CD14-positive monocyte (primary cell): ENCODE measurements around the gene RAB6B. TPM values are rescaled to one million over a fixed set of nuclear protein-coding genes. Genes with fewer than 3 reads are reported as not detected.

Source experiments
- DNase-seq, 3 donors: peaks; one replicate each; pipeline ENCODE4 v3.0.0-alpha.2; 2011 to 2022
- H2AFZ ChIP-seq: 2 replicates; pipeline ENCODE4 v1.6.0; 2012; ENCODE audit warnings: mild to moderate bottlenecking, low read depth, low read length, inconsistent platforms; ENCODE audit not compliant: insufficient read depth, poor library complexity, severe bottlenecking
- H3K27ac ChIP-seq, 2 donors: 1 replicate in 1 of 2; 2 replicates in 1 of 2; pipeline ENCODE4 v1.5.1; 2012 to 2013; ENCODE audit warnings: low read length in 2 of 2, control low read depth in 1 of 2, inconsistent platforms in 1 of 2, low read depth in 1 of 2, mild to moderate bottlenecking in 1 of 2
- H3K27me3 ChIP-seq, 2 donors: one replicate each; pipeline versions ENCODE4 v1.6.0 to v1.6.1; 2011 to 2013; ENCODE audit warnings: low read length in 2 of 2; ENCODE audit not compliant: control insufficient read depth in 2 of 2, insufficient read depth in 2 of 2
- H3K36me3 ChIP-seq, 2 donors: replicated peaks in 1 of 2; 1 replicate in 1 of 2; 2 replicates in 1 of 2; pipeline versions ENCODE4 v1.5.1 to v1.6.1; 2012 to 2013; ENCODE audit warnings: low read length in 2 of 2, control low read depth in 1 of 2, inconsistent platforms in 1 of 2, mild to moderate bottlenecking in 1 of 2; ENCODE audit not compliant: insufficient read depth in 2 of 2, control insufficient read depth in 1 of 2
- H3K4me1 ChIP-seq, 2 donors: 1 replicate in 1 of 2; 2 replicates in 1 of 2; pipeline versions ENCODE4 v1.5.1 to v1.6.1; 2012 to 2013; ENCODE audit warnings: low read length in 2 of 2, control low read depth in 1 of 2, inconsistent platforms in 1 of 2, mild to moderate bottlenecking in 1 of 2, moderate library complexity in 1 of 2; ENCODE audit not compliant: insufficient read depth in 2 of 2, control insufficient read depth in 1 of 2
- H3K4me2 ChIP-seq: replicated peaks from 2 replicates; pipeline ENCODE3; 2012; ENCODE audit warnings: low read length, moderate library complexity, mild to moderate bottlenecking; ENCODE audit not compliant: poor library complexity, severe bottlenecking; ENCODE audit errors: extremely low read depth
- H3K4me3 ChIP-seq, 3 experiments: fragments of 200-600 bp in 1 of 3; sonication (generic) in 1 of 3; replicated peaks in 1 of 3; 1 replicate in 2 of 3; 2 replicates in 1 of 3; pipeline ENCODE4 v1.5.1; 2011 to 2013; ENCODE audit warnings: low read length in 3 of 3, mild to moderate bottlenecking in 3 of 3, control low read depth in 2 of 3, low read depth in 2 of 3, inconsistent platforms in 1 of 3, moderate library complexity in 1 of 3
- H3K79me2 ChIP-seq: 2 replicates; pipeline ENCODE4 v1.6.0; 2012; ENCODE audit warnings: mild to moderate bottlenecking, control low read depth, inconsistent platforms, low read length, moderate library complexity; ENCODE audit not compliant: insufficient read depth
- H3K9ac ChIP-seq: 2 replicates; pipeline ENCODE4 v1.6.0; 2017; ENCODE audit warnings: low read length, mild to moderate bottlenecking; ENCODE audit not compliant: insufficient read depth, poor library complexity, severe bottlenecking
- H3K9me3 ChIP-seq, 2 donors: replicated peaks in 1 of 2; 1 replicate in 1 of 2; 2 replicates in 1 of 2; pipeline versions ENCODE4 v1.5.1 to v1.6.1; 2012 to 2013; ENCODE audit warnings: low read length in 2 of 2, control low read depth in 1 of 2; ENCODE audit not compliant: control insufficient read depth in 1 of 2, insufficient read depth in 1 of 2
- H4K20me1 ChIP-seq: 2 replicates; pipeline ENCODE4 v1.6.0; 2012; ENCODE audit warnings: mild to moderate bottlenecking, low read length, control low read depth, moderate library complexity; ENCODE audit not compliant: insufficient read depth
- H3K27ac Mint-ChIP-seq, 7 donors: one replicate each; pipeline ENCODE4 v1.8.0; 2020; ENCODE audit warnings: mild to moderate bottlenecking in 7 of 7, mixed read lengths in 7 of 7, moderate library complexity in 6 of 7, inconsistent platforms in 2 of 7
- H3K27me3 Mint-ChIP-seq, 3 donors: one replicate each; pipeline ENCODE4 v1.8.0; 2021 to 2022; ENCODE audit warnings: low read depth in 3 of 3, mild to moderate bottlenecking in 3 of 3, mixed read lengths in 3 of 3, moderate library complexity in 3 of 3, inconsistent platforms in 1 of 3
- H3K36me3 Mint-ChIP-seq, 2 donors: one replicate each; pipeline ENCODE4 v1.8.0; 2020; ENCODE audit warnings: mixed read lengths in 2 of 2, inconsistent platforms in 1 of 2, mild to moderate bottlenecking in 1 of 2
- H3K4me1 Mint-ChIP-seq: one replicate; pipeline ENCODE4 v1.8.0; 2020; ENCODE audit warnings: mild to moderate bottlenecking, mixed read lengths
- H3K4me3 Mint-ChIP-seq, 2 donors: one replicate each; pipeline ENCODE4 v1.8.0; 2020; ENCODE audit warnings: mild to moderate bottlenecking in 2 of 2, mixed read lengths in 2 of 2, moderate library complexity in 1 of 2
- H3K9me3 Mint-ChIP-seq, 7 donors: one replicate each; pipeline ENCODE4 v1.8.0; 2020 to 2022; ENCODE audit warnings: mixed read lengths in 7 of 7, mild to moderate bottlenecking in 6 of 7, moderate library complexity in 6 of 7, inconsistent platforms in 2 of 7
- WGBS: methylation state at CpG from one replicate; pipeline ENCODE4 v1.1.5; 2013; ENCODE audit warnings: missing lambda C conversion rate; ENCODE audit not compliant: insufficient coverage; 5-methylcytosine and 5-hydroxymethylcytosine counted together
- intact Hi-C, 2 donors: fragments of 100-400 bp; cut with micrococcal nuclease; formaldehyde crosslinking; loops; one replicate each; pipeline versions ENCODE4 v1.15.0 to v1.15.1; 2023
- polyA plus RNA-seq, 3 donors: library from polyadenylated mRNA; depleted of rRNA in 1 of 3; unstranded in 2 of 3; stranded (reverse) in 1 of 3; fragments of 300-500 nt in 2 of 3; fragments of >200 nt in 1 of 3; fragmentation: Illumina TruSeq in 2 of 3; gene quantifications; 1 replicate in 2 of 3; 2 replicates in 1 of 3; pipeline ENCODE4 v1.2.3, GENCODE V29; 2012 to 2021
- TF ChIP-seq, protein P1 (sequence below): fragments of 200-600 bp; IDR thresholded peaks from one replicate; pipeline ENCODE4 v1.8.0; 2022; ENCODE audit warnings: antibody characterized with exemption, mild to moderate bottlenecking

The RAB6B gene
- polyA plus RNA-seq, 3 donors = 0.46 TPM; not detected in 2

GRCh38 chr3:133886031-133886722, 9.5 kb downstream of the RAB6B start:
- Mint-ChIP-seq H3K4me3 (no peak overlapping the region), H3K27ac (no peak overlapping the region)
- intact Hi-C loops = no loop called here

GRCh38 chr3:133884887-133885711, 10.6 kb downstream of the RAB6B start:
- Mint-ChIP-seq H3K36me3 (no peaks in the 10 kb centered on the region), H3K9me3 (peaks cover 2 to 8% (median 5%) of the 10 kb centered on the region in 7 donors), H3K4me3 (no peak overlapping the region), H3K4me1 (no peaks in the 10 kb centered on the region), H3K27ac (no peak overlapping the region), H3K27me3 (peaks cover 1 to 6% (median 3%) of the 10 kb centered on the region in 3 donors)
- H3K4me2 ChIP-seq = no peak overlapping the region
- 86% methylated on average over 5 of the region's 11 CpGs for WGBS
- no peaks in the 10 kb centered on the region for H3K9me3 ChIP-seq
- H3K4me1 ChIP-seq = no peaks in the 10 kb centered on the region
- DNase-seq = no peak
- intact Hi-C loops = no loop called here
- H3K9ac ChIP-seq = no peak overlapping the region
- H3K27me3 ChIP-seq = no peaks in the 10 kb centered on the region
- H3K27ac ChIP-seq = no peak overlapping the region
- H3K4me3 ChIP-seq = no peak overlapping the region
- no peaks in the 10 kb centered on the region for H3K36me3 ChIP-seq
- TF ChIP-seq, protein P1, sequence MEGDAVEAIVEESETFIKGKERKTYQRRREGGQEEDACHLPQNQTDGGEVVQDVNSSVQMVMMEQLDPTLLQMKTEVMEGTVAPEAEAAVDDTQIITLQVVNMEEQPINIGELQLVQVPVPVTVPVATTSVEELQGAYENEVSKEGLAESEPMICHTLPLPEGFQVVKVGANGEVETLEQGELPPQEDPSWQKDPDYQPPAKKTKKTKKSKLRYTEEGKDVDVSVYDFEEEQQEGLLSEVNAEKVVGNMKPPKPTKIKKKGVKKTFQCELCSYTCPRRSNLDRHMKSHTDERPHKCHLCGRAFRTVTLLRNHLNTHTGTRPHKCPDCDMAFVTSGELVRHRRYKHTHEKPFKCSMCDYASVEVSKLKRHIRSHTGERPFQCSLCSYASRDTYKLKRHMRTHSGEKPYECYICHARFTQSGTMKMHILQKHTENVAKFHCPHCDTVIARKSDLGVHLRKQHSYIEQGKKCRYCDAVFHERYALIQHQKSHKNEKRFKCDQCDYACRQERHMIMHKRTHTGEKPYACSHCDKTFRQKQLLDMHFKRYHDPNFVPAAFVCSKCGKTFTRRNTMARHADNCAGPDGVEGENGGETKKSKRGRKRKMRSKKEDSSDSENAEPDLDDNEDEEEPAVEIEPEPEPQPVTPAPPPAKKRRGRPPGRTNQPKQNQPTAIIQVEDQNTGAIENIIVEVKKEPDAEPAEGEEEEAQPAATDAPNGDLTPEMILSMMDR = no peak
- no peaks in the 10 kb centered on the region for H4K20me1 ChIP-seq
- H3K79me2 ChIP-seq = no peaks in the 10 kb centered on the region
- no peak overlapping the region for H2AFZ ChIP-seq

More at GRCh38 chr3:133886031-133886722, 9.5 kb downstream of the RAB6B start:
- Mint-ChIP-seq H3K36me3 (no peaks in the 10 kb centered on the region), H3K4me1 (no peaks in the 10 kb centered on the region), H3K27me3 (peaks cover 1 to 6% (median 3%) of the 10 kb centered on the region in 3 donors), H3K9me3 (peaks cover 0 to 8% (median 3%) of the 10 kb centered on the region in 7 donors)
- TF ChIP-seq, protein P1 = no peak
- Histone ChIP-seq H3K9me3 (no peaks in the 10 kb centered on the region), H2AFZ (no peak overlapping the region), H3K36me3 (no peaks in the 10 kb centered on the region), H3K27ac (no peak overlapping the region), H3K4me1 (no peaks in the 10 kb centered on the region), H4K20me1 (no peaks in the 10 kb centered on the region), H3K4me2 (no peak overlapping the region), H3K79me2 (no peaks in the 10 kb centered on the region), H3K27me3 (no peaks in the 10 kb centered on the region), H3K9ac (no peak overlapping the region), H3K4me3 (no peak overlapping the region)
- no peak for DNase-seq
- 90% methylated on average over 2 of the region's 7 CpGs for WGBS
